HG02870 (cell line): ENCODE data around the gene MANF.
"Not testable (repeated sequence)": the region's sequence is repeated elsewhere in the genome, so short reads cannot be mapped to it uniquely, and the experiment has no call there.

Experiments used
- ATAC-seq: cut with Tn5 transposase; IDR thresholded peaks from one replicate; pipeline ENCODE4 v1.9.1; 2021; ENCODE audit warnings: mild to moderate bottlenecking, moderate library complexity; ENCODE audit not compliant: unreplicated experiment

Gene MANF

DNA sequence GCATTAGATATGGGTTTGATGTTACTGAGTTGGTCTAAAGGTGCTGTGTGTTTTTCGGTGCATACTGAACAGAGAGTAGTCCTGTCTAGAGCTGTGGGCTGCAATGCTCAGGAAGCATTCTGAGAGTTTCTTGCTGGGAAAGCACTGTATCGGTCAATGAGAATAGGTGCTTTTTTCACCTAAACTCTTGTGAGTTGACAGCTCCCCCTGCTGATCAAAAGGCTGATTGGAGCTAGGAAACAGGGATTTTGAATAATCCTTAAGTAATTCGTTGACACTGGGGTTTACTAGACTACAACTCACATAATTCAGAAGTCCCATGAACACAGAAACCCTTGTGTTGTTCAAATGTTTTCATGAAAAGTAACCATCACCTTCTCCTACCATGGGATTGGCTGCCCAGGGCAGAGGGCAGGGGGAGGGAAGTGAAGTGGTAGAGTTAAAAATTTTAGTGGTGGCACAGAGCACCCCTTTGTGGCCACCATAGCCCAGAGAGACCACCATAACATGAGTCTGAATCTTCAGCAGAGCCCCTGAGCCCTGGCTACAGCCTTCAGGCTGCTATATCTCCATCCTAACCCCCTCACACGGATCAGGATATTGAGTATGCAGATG, 13.0 kb upstream of the MANF start:
- ATAC-seq = no peak

DNA sequence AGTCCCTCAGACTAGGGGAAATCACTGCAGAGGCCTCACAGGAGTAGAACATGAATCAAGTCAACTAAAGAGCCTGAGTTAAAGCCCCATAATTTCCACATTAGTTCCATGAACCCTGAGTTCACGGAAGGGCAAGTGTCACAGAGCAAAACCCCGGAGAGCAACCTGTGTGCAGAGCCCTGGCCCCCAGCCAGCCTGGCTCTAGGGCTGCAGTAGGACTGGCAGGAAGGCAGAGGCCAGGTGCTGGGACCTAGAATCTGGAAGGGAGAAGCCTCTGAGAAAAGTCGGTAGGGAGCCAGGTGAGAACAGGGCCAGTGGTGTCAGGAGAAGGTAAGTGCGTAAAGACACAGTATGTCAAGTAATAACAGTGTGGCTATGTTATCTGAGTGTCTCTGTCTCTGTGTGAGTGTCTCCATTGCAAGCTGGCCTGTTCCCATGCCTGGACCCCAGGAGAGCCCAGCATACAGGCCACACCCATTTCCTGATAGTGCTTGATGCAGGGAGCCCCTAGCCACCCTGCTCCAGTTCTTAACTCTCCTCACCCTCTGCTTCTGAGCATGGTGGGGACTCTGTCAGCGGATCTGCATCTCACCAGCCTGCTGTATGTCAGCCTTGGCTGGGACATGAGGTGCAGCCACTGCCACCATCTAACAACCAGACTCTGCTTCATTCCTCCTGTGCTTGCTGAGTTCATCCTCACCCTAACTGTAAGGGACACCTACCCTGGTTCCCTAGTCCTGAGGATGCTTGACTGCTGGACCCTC, 11.3 kb upstream of the MANF start:
- no peak for ATAC-seq

DNA sequence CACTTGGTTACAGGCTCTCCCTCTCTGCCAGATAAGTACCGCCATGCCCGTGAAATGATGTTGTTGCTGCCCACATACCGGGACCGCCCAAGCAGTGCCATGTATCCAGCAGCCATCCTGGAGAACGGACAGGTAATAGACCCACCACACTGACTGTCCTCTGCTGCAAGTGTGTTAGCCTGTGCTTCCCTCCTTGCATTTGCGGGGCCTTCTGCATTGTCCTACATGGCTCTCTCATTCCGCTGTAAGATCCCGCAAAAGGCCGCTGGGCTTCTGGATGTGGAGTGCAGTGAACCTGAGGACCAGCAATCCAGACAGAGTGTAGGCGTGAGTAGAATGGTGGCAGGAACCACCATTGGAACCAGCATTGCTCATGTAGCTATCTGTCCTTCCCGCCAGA, 10.6 kb upstream of the MANF start:
- no peak for ATAC-seq

DNA sequence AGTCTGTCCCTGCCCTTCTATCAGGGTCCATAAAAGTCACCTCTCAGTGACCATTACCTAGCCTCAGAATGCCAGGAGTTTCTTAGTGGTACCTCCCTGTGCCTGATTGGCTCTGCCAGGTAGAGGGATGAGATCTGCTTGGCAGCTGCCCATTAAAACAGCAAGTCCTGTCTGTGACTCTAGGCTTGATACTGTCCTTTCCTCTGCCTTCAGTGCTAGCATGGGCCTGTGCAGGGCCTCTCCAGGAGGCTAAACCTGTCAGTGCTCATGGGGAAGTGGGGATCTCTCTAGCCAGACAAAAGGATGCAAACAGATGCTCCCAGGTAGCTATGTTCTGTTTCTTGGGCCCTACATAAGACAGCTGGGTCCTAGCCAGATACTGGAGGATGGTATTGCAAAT, 10.0 kb upstream of the MANF start:
- ATAC-seq = no peak

DNA sequence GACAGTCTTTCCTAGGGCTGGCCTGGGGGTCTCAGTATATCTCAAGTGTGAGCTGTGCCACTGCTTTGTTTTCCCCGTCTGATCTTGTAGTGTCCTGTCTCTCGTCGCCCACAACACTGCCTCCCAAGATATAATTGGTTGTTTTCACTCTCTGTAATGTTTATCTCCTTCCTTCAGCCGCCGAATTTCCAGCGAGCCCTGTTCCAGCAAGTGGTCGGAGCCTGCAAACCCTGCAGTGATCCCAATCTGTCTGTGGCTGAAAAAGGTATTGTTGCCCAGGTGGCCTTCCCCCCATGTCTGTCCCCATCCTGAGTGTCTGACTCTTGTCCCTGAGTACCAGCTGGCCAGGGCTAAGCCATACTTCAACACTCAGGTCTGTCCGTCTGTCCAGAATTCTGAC, 9.5 kb upstream of the MANF start:
- ATAC-seq = no peak

DNA sequence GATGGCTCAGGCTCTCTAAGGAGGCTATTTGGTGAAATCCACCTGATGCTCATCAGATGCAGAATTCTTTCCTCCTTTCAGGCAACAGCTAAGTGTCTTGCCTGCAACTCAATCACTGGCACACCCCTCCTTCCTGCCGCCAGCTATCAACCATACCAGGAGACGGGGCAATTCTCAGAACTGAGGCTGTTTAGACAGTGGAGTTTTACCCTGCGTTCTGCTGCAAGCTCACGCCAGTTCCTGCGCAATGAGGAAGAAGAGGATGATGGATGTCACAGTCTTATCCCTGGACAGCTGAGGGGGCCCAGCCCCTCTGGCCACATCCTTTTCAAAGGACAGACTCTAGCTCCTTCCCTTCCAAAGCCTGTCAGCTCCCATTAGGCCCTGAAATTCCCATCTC, 7.0 kb upstream of the MANF start:
- ATAC-seq = no peak

DNA sequence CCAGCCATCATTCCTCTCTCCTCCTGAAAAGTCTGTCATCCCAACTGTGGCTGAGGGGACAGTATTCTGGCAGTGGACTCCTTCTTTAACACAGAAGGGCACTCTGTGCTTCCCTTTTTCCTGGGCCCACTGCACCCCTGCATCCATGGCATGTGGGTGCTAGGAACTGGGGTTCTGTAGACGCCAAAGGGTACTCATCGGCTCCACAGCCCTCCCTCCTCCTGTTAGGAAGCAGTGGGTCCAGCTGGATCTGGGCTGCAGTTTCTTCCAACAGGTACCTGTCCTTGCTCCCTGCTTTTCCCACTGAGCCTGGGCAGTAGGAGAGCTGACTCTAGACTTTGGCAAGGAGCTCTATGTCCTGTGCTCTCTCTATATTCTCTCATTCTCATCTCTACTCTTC, 6.4 kb upstream of the MANF start:
- no peak for ATAC-seq

DNA sequence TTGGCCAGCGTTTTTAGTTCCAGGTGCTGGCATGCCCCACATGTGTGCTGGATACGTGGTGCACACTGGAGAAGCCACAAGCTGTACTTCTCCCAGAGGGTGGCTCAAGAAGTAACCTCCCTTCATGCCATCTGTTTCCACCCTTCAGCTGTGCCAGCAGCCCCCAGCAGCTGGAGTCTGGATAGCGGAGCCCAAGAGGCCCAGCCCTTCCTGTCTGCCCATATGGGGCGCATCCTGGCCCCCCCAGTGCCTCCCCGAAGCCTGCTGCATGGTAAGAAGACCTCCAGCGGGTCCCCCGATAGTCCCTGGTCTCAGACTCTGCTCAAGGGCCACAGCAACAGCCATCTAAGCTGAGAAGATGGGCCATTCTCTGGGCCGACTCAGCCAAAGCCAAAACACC, 5.8 kb upstream of the MANF start:
- ATAC-seq = no peak

DNA sequence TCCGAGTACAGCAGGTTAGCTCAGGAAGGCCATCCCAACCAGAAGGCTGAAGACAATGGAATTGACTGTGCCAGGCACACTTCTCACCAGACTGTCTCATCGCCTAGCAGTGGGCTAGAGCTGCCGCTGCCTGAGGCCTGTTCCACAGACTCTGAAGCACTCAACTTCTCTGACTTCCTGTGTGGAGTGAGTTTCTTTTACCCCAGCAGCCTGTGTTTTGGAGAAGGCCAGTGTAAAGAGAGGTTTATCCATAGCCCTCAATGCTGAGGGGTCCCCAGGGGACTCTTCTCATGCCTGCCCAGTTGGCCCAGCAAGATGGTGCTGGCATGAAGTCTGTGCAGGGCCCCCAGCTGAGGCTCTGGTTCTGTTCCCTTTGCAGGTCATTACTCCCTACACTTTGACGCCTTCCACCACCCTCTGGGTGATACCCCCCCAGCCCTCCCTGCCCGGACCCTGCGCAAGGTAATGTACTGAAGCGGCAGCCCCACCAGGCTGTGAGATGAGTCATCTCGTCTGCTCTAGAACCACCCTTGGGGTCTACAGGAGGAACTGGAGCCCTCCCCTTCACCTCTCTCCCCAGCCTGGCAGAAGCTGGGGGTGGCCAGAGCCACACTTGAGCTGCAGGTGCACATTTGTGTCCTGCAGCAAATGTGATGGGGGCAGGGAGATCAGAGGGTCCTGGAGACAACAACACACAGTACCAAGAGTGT, 5.2 kb upstream of the MANF start:
- ATAC-seq = no peak

DNA sequence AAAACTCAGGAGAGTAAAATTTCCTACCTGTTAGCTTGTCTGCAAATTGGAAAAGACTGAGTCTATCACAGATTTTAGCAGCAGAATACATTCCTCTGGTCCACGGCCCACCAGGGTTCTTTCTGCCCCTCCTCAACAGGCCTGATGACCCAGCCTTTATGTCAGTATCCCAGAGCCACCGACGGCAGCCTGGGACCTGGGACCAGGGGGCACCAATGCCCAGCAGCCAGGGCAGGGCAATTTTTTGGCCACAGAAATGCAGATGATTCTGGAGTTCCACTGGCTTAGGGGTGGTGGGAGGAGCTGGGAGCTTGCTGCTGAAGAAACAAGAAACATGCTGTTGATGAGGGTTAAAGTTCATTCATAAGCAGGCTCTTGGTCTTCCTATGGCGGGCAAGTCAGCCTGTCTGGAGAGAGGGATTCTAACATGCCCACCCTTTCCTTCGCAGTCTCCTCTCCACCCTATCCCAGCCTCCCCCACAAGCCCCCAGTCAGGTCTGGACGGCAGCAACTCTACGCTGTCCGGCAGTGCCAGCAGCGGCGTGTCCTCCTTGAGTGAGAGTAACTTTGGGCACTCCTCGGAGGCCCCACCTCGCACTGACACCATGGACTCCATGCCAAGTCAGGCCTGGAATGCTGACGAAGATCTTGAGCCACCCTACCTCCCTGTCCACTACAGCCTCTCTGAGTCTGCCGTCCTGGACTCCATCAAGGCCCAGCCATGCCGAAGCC, 4.3 kb upstream of the MANF start:
- ATAC-seq = no peak

DNA sequence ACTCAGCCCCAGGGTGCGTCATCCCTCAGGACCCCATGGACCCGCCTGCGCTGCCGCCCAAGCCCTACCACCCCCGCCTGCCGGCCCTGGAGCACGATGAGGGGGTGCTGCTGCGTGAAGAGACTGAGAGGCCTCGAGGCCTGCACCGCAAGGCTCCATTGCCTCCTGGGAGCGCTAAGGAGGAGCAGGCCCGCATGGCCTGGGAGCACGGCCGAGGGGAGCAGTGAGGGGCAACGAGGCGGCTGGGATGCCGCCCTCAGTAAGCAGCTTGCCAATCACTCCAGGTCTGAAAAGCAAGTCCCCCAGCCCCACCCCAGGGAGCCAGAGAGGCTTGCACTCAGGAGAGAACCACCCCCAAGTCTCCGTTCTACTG, 3.8 kb upstream of the MANF start:
- no peak for ATAC-seq

DNA sequence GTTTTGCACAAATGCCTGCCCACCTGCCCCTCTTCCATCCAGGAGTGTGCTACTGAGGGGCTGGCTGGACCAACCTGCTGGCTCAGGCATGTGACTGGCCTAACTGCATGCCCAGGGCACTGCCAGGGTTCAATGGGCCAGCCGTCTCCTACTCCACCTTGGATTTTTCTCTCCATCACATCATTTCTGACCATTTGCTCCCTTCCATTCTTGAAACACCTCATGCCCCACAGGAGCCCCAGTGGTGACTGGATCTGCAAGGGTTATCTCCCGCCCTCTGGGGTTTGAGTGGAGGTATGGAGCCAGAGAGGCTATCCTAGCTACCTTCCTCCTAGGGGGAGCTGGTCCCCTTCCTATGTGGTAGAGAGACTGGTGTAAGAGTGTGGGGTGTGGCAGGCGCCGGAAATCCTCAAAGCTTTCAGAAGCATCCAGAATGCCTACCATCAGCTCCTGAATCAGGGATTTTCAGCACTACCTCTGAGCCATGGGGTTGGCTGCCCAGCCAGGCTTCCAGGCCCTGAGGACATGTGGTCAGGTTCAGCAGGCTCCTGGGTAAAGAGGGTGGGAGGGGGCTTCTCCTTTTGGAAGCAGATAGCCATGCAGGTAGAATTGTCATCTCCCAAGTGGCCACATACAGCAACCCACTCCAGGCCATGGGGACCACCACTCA, 2.9 kb upstream of the MANF start:
- ATAC-seq = no peak

DNA sequence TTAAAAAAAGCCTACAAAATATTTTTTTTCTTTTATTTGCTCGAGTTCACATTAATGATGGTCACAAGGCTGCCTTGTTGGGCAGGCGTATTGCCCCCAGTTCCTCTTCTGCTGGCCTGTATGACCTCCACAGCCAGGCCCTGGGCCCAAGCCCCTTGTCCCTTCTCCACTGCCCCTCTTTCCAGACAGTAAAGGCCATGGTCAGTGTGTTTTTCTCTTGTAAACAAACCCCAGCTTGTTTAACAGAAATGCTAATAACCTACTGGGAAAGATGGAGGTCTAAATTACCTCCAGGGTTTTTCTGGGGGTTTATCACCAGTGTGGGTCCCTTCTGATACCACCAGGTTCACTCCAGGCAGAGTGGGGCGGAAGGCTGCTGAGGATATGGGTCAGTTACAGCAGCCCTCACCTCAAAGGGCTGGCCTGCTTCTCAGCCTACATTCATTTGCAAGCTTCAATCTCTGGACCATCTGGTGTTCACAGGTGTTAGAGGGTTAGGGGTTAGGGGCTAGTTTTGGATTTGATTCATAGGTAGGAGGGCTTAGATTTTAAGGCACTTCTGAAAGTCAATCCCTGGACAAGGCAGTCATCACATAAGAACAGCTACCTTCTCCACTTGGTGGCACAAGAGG, 2.0 kb upstream of the MANF start:
- ATAC-seq = no peak

DNA sequence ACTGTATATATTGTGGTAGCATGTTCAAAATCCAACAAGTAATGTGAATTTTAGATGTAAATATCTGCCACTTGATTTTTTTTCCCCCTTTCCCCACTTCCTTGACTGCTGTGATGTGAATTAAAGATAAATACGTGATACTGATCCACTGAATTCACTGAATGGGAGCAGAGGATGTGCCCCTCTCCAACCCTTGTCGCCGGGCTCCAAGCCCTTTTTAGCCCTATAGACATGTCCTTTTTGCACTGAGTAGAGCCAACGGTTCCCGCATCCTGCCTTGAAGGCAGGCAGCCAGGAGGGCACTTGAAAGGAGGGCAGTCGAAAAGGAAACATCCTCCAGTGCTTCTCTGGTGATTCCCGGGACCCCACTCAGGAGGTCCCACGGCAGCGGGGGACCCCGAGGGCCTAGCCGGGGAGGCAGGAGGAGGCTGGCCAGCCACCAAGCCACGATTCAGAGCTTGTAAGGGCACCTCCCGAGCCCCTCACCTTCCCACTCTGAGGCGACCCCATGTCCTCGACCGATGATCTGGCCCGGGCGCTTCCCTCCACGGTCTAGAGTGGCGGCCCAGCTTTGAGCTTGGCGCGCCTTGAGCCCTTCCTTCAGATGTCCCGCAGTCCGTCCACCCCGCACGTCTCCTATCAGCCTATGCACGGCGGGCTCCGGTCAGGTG, 901 bp upstream of the MANF start:
- ATAC-seq = no peak

DNA sequence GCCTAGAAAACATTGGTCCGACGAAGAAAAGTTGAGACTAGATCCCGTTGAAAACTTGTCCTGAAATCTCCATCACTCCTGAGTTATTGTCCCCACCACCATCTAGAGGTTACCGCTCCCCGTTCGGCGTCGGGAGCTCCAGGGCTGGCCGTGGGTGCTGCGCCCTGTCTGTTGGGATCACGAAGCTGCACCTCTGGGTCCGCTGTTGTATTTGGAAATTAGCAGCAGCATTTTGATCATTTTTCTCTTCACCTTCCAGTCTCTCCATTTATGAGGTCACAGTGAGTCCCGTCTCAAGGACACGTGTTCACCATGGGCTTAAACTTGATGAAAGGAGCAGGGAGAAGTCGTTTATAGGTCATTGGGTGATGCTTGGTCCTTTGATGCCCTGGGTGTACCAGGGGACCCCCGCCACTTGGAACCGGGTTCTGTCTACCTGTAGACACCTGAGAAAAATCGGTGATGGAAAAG, 565 bp downstream of the MANF start:
- ATAC-seq = no peak

DNA sequence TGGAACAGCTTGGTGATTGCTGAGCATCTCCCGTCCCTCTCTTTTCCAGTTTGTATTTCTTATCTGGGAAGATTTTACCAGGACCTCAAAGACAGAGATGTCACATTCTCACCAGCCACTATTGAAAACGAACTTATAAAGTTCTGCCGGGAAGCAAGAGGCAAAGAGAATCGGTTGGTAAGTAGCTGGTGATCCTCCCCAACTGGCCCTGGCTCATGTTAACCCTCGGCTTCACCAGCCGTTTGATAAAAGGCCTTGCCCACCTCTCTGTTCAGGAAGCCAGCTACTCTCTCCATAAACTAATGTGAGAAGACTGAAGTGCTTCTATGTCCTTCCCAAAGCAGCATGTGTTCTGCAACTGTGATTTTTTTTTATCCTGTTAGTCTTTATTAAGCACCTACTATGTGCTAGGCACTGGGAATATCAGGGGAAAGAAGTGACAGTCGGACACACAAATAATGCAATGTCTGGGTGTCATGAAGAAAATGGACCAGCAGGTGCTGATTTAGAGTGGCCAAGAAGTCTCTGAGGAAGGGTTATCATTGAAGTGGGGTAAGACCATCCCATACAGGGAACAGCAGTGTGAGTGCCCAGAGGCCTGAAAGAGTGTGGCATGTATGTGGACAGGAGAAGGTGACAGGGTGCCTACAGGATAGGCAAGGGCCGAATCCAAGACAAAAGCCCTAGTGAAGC, 1.2 kb downstream of the MANF start:
- no peak for ATAC-seq

DNA sequence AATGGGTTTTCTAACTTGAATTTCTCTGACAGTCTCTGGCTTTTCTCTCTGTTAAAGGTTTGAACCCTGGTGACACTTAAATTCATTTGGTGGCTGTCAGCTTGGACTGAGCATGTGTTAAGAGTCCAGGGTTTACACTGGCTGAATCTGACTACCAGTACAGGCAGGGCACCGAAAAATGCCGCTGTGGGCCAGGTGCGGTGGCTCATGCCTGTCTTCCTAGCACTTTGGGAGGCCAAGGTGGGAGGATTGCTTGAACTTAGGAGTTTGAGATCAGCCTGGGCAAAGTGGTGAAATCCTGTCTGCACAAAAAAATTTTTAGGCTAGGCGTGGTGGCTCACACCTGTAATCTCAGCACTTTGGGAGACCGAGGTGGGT, 1.8 kb downstream of the MANF start:
- ATAC-seq = no peak

DNA sequence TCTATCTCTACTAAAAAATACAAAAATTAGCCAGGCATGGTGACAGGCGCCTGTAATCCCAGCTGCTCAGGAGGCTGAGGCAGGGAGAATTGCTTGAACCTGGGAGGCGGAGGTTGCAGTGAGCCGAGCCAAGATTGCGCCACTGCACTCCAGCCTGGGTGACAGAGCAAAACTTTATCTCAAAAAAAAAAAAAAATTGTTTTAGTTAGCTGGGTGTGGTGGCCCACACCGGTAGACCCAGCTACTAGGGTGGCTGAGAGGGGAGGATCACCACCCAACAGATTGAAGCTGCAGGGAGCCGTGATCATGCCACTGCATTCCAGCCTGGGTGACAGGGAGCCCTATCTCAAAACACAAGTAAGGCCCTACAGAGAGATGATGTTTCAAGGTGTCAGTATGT, 2.2 kb downstream of the MANF start:
- not testable (repeated sequence) for ATAC-seq

DNA sequence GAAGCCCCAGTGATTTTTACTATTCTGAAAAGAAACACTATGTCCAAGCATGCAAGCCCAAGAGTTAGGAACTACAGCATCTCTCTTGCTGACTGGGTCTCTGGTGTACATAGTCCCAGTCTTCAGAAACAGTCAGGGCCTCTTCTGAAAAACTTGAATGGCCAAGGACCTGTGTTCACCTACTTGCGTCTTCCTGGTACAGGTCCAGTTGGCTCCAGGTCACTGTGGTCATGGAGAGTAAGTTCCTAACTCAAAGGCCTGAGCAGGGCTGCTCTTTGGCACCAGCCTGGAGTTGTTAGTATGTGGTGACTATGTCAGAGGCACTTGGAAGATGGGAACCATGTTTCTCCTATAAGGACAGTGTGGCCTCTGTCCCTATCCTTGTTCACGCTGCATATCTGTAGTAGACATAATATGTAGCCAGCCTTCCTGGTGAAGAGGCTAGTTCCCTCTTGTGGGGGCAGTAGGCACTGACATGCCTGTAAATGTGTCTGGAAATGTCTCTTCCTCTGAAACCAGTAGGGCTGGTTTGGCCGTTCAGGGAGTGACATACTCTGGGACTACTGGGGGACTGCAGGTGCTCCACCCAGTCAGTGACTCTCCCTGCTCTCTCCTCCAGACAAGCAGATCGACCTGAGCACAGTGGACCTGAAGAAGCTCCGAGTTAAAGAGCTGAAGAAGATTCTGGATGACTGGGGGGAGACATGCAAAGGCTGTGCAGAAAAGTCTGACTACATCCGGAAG, 3.4 kb downstream of the MANF start:
- no peak for ATAC-seq
